ENCODE results near the gene MCHR1. TPM values are rescaled to one million over a fixed set of nuclear protein-coding genes. Genes with fewer than 3 reads are reported as not detected.

The MCHR1 gene
- total and polyA plus RNA-seq, 2 of the 13 experiments (the other 11 are each of a cell fraction or from before 2014, with no cell fraction given): 0.40 to 0.83 TPM

DNA sequence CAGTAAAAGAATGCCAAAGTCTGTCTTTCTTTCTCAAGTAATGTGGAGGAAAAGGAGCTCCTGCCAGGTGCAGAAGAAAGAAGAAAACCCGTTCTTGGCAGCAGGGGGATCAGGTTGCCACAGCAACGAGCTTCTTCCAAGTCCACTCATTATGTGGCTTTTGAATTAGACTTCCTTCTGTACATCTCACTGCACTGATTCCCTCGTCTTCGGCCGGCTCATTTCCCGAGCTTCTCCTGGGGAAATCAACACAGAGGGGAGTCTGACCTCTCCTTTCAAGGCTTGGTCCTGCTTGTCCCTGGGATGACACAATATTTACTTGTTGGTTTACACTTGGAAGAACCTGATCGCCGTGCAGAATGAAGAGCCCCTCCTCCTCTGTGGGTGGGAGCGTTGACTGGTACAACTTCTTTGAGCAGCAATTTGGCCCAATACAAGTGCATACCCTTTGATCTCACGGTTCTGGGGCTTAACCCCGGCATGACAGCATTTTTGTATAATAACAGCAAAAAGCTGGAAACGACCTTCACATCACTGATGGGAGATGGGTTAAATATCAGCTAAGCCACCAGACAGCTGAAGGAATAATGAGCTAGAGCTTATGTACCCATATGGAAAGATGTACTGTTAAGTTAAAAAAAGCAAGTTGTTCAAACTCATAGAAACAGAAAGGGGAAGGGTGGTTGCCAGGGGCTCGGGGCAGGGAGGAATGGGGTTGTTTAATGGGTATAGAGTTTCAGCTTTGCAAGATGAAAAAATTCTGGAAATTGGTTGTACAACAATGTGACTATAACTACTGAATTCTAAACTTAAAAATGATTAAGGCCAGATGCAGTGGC is 35.4 kb downstream of the MCHR1 start (continued):
- TF ChIP-seq, protein P1, sequence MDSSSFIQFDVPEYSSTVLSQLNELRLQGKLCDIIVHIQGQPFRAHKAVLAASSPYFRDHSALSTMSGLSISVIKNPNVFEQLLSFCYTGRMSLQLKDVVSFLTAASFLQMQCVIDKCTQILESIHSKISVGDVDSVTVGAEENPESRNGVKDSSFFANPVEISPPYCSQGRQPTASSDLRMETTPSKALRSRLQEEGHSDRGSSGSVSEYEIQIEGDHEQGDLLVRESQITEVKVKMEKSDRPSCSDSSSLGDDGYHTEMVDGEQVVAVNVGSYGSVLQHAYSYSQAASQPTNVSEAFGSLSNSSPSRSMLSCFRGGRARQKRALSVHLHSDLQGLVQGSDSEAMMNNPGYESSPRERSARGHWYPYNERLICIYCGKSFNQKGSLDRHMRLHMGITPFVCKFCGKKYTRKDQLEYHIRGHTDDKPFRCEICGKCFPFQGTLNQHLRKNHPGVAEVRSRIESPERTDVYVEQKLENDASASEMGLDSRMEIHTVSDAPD (CRISPR knock-in tag; IDR thresholded peaks at IDR 0.05): no peak
- TF ChIP-seq NCOA2 (CRISPR knock-in tag; IDR thresholded peaks at IDR 0.05) (no peak), CC2D1A (CRISPR knock-in tag; IDR thresholded peaks at IDR 0.05) (no peak), ZNF350 (CRISPR knock-in tag; IDR thresholded peaks at IDR 0.05; ENCODE audit: borderline replicate concordance, low read depth) (no peak), NR2F2 (IDR thresholded peaks at IDR 0.05; ENCODE audit: borderline replicate concordance, low read depth) (peak; percentile 15; the same call in 1 of the 2 replicates), KLF15 (CRISPR knock-in tag; IDR thresholded peaks at IDR 0.05; ENCODE audit: borderline replicate concordance) (no peak), ZNF724P (CRISPR knock-in tag; IDR thresholded peaks at IDR 0.05; ENCODE audit: borderline replicate concordance) (no peak), FOXA1 (IDR thresholded peaks at IDR 0.05) (no peak), FOXA1 (CRISPR knock-in tag; IDR thresholded peaks at IDR 0.05) (peak; percentile 43; the same call in 1 of the 2 replicates), ZNF510 (CRISPR knock-in tag; IDR thresholded peaks at IDR 0.05; ENCODE audit: low read depth) (no peak), ZNF644 (CRISPR knock-in tag; IDR thresholded peaks at IDR 0.05; ENCODE audit: low read depth) (peak; percentile 38; the same call in 1 of the 2 replicates), RARA (CRISPR knock-in tag; IDR thresholded peaks at IDR 0.05) (peak; percentile 46; the same call in 1 of the 2 replicates), POLR2AphosphoS2 (IDR thresholded peaks at IDR 0.05; ENCODE audit: low read depth, low read length) (no peak)
- TF ChIP-seq, protein P2, sequence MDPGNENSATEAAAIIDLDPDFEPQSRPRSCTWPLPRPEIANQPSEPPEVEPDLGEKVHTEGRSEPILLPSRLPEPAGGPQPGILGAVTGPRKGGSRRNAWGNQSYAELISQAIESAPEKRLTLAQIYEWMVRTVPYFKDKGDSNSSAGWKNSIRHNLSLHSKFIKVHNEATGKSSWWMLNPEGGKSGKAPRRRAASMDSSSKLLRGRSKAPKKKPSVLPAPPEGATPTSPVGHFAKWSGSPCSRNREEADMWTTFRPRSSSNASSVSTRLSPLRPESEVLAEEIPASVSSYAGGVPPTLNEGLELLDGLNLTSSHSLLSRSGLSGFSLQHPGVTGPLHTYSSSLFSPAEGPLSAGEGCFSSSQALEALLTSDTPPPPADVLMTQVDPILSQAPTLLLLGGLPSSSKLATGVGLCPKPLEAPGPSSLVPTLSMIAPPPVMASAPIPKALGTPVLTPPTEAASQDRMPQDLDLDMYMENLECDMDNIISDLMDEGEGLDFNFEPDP (CRISPR knock-in tag; conservative IDR thresholded peaks at IDR 0.05): no peak
- TF ChIP-seq, protein P3, sequence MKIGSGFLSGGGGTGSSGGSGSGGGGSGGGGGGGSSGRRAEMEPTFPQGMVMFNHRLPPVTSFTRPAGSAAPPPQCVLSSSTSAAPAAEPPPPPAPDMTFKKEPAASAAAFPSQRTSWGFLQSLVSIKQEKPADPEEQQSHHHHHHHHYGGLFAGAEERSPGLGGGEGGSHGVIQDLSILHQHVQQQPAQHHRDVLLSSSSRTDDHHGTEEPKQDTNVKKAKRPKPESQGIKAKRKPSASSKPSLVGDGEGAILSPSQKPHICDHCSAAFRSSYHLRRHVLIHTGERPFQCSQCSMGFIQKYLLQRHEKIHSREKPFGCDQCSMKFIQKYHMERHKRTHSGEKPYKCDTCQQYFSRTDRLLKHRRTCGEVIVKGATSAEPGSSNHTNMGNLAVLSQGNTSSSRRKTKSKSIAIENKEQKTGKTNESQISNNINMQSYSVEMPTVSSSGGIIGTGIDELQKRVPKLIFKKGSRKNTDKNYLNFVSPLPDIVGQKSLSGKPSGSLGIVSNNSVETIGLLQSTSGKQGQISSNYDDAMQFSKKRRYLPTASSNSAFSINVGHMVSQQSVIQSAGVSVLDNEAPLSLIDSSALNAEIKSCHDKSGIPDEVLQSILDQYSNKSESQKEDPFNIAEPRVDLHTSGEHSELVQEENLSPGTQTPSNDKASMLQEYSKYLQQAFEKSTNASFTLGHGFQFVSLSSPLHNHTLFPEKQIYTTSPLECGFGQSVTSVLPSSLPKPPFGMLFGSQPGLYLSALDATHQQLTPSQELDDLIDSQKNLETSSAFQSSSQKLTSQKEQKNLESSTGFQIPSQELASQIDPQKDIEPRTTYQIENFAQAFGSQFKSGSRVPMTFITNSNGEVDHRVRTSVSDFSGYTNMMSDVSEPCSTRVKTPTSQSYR (CRISPR knock-in tag; IDR thresholded peaks at IDR 0.05; ENCODE audit: borderline replicate concordance): peak; percentile 22; the same call in 1 of the 2 replicates
- TF ChIP-seq, protein P4, sequence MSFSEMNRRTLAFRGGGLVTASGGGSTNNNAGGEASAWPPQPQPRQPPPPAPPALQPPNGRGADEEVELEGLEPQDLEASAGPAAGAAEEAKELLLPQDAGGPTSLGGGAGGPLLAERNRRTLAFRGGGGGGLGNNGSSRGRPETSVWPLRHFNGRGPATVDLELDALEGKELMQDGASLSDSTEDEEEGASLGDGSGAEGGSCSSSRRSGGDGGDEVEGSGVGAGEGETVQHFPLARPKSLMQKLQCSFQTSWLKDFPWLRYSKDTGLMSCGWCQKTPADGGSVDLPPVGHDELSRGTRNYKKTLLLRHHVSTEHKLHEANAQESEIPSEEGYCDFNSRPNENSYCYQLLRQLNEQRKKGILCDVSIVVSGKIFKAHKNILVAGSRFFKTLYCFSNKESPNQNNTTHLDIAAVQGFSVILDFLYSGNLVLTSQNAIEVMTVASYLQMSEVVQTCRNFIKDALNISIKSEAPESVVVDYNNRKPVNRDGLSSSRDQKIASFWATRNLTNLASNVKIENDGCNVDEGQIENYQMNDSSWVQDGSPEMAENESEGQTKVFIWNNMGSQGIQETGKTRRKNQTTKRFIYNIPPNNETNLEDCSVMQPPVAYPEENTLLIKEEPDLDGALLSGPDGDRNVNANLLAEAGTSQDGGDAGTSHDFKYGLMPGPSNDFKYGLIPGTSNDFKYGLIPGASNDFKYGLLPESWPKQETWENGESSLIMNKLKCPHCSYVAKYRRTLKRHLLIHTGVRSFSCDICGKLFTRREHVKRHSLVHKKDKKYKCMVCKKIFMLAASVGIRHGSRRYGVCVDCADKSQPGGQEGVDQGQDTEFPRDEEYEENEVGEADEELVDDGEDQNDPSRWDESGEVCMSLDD (CRISPR knock-in tag; IDR thresholded peaks at IDR 0.05; ENCODE audit: borderline replicate concordance): no peak
- TF ChIP-seq, protein P5, sequence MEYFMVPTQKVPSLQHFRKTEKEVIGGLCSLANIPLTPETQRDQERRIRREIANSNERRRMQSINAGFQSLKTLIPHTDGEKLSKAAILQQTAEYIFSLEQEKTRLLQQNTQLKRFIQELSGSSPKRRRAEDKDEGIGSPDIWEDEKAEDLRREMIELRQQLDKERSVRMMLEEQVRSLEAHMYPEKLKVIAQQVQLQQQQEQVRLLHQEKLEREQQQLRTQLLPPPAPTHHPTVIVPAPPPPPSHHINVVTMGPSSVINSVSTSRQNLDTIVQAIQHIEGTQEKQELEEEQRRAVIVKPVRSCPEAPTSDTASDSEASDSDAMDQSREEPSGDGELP (IDR thresholded peaks at IDR 0.05; ENCODE audit: borderline replicate concordance, low read depth): peak; percentile 18; the same call in 1 of the 2 replicates

Data from HepG2 (cell line).